Glutamatergic neuron (in vitro differentiated cells): ENCODE data around the gene NR2F1. TPM values are rescaled to one million over a fixed set of nuclear protein-coding genes. Genes with fewer than 3 reads are reported as not detected.

Source experiments
- DNase-seq: peaks from one replicate; pipeline ENCODE4 v3.0.0; 2022
- H3K27ac Mint-ChIP-seq: one replicate; pipeline ENCODE4 v1.8.0; 2020; ENCODE audit warnings: mild to moderate bottlenecking, mixed read lengths, inconsistent platforms; ENCODE audit not compliant: unreplicated experiment
- H3K27me3 Mint-ChIP-seq: one replicate; pipeline ENCODE4 v1.8.0; 2020; ENCODE audit warnings: mild to moderate bottlenecking, moderate library complexity, mixed read lengths, inconsistent platforms; ENCODE audit not compliant: unreplicated experiment
- H3K36me3 Mint-ChIP-seq: one replicate; pipeline ENCODE4 v1.8.0; 2020; ENCODE audit warnings: mild to moderate bottlenecking, mixed read lengths, inconsistent platforms; ENCODE audit not compliant: unreplicated experiment
- H3K4me1 Mint-ChIP-seq: one replicate; pipeline ENCODE4 v1.8.0; 2020; ENCODE audit warnings: mild to moderate bottlenecking, low read depth, mixed read lengths, inconsistent platforms; ENCODE audit not compliant: unreplicated experiment
- H3K4me3 Mint-ChIP-seq: one replicate; pipeline ENCODE4 v1.8.0; 2020; ENCODE audit warnings: mild to moderate bottlenecking, mixed read lengths, inconsistent platforms; ENCODE audit not compliant: unreplicated experiment
- H3K9me3 Mint-ChIP-seq: one replicate; pipeline ENCODE4 v1.8.0; 2020; ENCODE audit warnings: mild to moderate bottlenecking, moderate library complexity, mixed read lengths, inconsistent platforms; ENCODE audit not compliant: unreplicated experiment
- CTCF ChIP-seq: fragments of 200-600 bp; sonication (generic); IDR thresholded peaks from one replicate; pipeline ENCODE4 v1.5.0; 2021; ENCODE audit not compliant: partially characterized antibody, unreplicated experiment
- total RNA-seq: library from RNA; stranded (reverse); fragmentation: NEBNext Ultra II Directional; extraction: Animal tissue kit (Norgen Biotek cat#: 25700); gene quantifications from one replicate; pipeline ENCODE4 v1.2.1, GENCODE V29; 2021; ENCODE audit not compliant: unreplicated experiment

NR2F1 gene
- total RNA-seq, 1 donor from 2014 or later = 0.37 TPM

DNA sequence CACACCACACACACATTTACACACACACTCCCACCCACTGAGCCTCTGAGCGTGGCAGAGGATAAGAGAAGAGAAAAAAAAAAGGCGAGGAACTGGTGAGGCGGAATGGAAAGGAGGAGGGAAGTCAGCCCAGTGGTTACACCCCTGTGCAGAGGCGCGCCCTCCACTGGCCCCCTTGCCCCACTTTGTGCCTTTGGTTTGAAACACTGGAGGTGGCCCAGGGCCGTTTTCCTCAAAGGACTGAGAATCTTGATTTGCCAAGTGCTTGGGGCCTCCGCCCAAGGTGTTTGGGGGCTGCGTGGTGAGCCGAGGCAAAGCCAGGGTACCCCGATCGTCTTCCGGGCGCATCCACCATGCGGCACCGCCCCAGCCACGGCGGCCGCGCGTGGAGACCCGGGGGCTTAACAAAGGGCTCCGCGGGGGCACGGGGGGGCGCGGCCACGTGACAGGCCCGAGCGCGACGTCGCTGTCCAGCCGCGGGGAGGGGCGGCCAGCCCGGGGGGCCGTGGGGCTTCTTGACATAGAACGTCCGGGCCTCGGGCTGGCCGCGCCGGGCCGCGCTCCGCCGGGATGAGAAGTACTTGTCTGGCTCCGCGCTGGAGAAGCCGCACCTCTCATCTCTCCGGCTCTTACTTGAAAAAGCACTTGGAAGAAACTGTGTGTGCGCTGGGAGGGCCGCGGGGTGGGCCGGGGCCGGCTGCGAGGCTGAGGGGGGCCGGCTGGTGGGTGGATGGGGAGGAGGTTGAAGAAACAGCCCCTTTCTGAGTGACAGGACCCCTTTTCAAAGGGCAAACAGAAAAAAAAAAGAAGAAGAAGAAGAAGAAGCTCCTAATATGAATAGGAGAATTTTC, 21.0 kb downstream of the NR2F1 start:
- Mint-ChIP-seq H3K27ac (peak overlapping the region; percentile 53), H3K9me3 (peaks cover 11% of the 10 kb centered on the region), H3K4me1 (peaks cover 3% of the 10 kb centered on the region), H3K27me3 (peaks cover 39% of the 10 kb centered on the region), H3K4me3 (peak overlapping the region; percentile 76), H3K36me3 (no peaks in the 10 kb centered on the region)
- DNase-seq = peak; percentile 41
- no peak for TF ChIP-seq CTCF

DNA sequence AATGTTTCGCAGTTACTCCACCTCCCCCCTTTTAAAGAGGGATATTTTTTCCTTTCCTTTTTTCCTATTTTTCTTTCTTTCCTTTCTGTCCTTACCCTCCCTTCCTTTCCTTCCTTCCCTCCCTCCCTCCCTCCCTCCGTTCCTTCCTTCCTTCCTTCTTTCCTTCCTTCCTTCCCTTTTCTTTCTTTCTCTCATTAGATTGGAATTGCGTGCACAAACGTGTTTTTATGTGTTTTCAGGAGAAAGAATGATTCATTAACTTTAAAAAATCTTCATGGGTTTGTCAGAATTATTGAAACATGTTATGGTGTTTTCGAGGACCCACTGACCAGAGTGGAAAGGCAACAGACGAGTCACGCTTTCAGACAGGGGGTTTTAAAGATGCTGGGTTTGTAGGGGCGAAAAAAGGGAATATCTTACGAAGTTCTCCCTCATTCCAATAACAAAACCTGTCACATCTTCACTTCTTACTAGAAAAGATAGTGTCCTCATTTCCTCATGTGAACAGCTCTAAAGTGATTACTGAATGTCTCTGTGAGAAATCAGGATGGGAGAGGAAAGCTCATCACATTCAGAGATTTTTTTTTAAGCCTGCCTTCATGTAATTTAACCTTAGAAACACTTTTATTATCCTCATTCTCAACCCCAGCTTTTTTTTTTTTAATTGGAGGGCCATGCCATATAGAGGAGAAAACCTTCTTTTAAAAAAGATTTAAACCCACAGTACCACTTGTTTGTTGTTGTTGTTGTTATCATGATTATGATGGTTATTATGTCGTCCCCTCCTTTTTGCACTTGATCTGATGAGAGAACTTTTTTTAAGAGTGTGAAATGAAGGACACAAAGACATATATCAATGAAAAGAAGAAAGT, 21.9 kb downstream of the NR2F1 start:
- no peak for TF ChIP-seq CTCF
- peaks cover 3% of the 10 kb centered on the region for H3K4me1 Mint-ChIP-seq
- H3K4me3 Mint-ChIP-seq = peak overlapping the region; percentile 40
- H3K9me3 Mint-ChIP-seq = peaks cover 11% of the 10 kb centered on the region
- H3K27ac Mint-ChIP-seq = peak overlapping the region; percentile 28
- peaks cover 44% of the 10 kb centered on the region for H3K27me3 Mint-ChIP-seq
- H3K36me3 Mint-ChIP-seq = no peaks in the 10 kb centered on the region
- no peak for DNase-seq

DNA sequence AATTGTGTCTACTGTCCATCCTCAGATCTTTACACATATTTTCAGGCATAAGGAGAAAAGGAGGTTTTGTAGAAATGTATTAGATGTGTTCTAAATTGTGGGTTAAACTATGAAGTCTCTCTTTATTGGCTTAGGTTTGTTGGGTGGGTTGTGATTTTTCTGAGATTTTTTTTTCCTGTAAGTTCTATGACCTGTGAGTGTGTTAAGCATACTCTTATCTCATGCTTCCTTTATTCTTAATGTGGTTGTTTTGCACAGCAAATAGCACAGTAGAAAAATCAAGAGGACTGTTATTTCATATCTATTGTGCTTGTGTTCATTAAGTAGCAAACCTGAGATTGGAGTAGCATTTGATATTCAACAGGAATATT, 23.3 kb downstream of the NR2F1 start:
- no peak for TF ChIP-seq CTCF
- no peak for DNase-seq
- Mint-ChIP-seq H3K36me3 (no peaks in the 10 kb centered on the region), H3K9me3 (peaks cover 11% of the 10 kb centered on the region), H3K4me1 (peaks cover 3% of the 10 kb centered on the region), H3K27ac (no peak overlapping the region), H3K4me3 (no peak overlapping the region), H3K27me3 (peaks cover 51% of the 10 kb centered on the region)

- Mint-ChIP-seq H3K36me3 (no peaks in the 10 kb centered on the region), H3K9me3 (peaks cover 12% of the 10 kb centered on the region), H3K27me3 (peaks cover 52% of the 10 kb centered on the region), H3K4me3 (no peak overlapping the region), H3K4me1 (peaks cover 3% of the 10 kb centered on the region), H3K27ac (no peak overlapping the region)
- no peak for DNase-seq
- no peak for TF ChIP-seq CTCF
These were observed 24.6 kb downstream of the NR2F1 start for GRCh38 chr5:93607367-93608258.
